ENCODE data around the gene AGBL5.

The AGBL5 gene

GRCh38 chr2:27050996-27051901, at the start of gene AGBL5:
Gene AGBL5, plus strand, starts transcription at chr2:27051668. Its CDS starts 1,291 bp downstream, at chr2:27052959.
- DNase-seq: peak; percentile 93 to 96

GRCh38 chr2:27001950-27002349, 49.5 kb upstream of the AGBL5 start:
- no peak for DNase-seq

DNA sequence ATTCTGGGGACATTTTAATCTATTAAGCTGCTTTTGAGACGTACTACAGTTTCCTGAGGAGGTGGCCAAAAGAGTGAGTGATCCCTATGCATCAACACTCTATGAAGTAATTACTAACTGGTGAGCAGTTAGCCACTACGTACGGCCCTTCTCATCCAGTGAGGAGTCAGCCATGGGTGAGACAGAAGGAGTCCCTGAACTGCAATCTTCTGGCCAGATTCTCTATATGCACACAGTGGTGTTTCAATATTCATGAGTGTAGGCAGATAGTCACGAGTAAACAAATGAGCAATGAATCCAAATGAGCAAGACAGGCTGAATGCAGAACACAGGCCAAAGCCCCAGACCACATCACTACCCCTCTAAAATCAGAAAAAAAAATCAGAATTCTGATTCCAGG, 48.5 kb upstream of the AGBL5 start:
- no peak for DNase-seq

DNA sequence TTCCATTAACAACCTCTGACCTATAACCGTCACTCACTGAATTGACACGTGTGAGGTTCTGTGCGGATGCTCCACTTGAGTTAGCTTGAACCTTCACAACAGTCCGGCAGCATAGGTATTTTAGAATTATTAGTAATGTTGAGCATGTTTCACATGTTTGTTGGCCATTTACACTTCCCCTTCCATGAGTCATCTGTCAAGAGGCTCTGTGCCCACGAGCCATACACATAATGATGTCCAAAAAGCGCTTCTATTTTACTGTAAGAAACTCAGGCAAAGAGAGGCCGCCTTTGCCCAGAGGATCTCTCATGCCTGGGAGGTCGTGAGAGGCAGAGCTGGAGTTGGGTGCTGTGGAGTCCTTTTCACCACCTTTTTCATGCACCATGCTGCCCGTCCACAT, 47.6 kb upstream of the AGBL5 start:
- no peak for DNase-seq

- DNase-seq: no peak
These were observed 44.7 kb upstream of the AGBL5 start for GRCh38 chr2:27006602-27007415.

DNA sequence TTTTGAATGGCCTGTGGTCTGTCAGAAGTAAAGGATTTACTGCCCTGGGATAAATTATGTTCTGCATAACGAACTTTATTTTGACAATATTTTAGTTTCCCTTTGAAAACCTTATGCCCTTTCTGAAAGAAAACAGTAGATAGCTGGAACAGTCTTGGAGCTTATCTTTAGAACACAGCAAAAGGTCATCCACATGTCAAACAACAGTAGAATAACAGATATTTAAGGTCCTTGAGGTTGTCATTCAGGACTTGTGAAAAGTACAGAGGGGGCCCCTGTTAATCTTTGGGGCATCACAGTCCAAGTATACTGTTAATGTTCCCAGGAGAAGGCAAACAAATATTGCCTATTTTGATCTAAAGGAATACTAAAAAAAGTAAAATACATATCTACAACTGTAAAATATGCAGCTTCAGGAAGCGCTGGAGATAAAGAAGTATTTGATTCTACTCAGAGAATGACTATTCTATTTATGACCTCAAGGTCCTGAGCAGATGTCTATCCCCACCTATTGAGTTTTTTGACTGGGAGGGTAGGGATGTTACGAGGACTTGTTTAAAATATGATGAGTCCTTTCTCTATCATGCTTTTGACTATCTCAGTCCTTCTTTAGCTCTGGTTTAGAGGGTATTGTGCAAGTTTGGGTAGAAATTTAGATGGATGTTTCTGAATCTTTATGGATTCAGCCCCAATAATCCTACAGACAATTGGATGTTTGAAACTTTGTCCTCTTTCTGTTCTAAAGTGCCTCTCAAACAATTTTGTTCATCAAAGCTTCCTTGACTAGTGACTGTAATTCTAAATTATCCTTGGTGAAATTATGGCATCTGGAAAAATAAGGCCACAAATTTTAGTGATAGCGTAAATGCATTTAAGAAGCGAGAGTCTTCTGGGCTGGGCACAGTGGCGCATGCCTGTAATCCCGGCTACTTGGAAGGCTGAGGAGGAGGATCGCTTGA, 43.8 kb upstream of the AGBL5 start:
- DNase-seq: no peak

GRCh38 chr2:27008678-27009077, 42.8 kb upstream of the AGBL5 start:
- DNase-seq: no peak

GRCh38 chr2:27009083-27009482, 42.4 kb upstream of the AGBL5 start:
- no peak for DNase-seq

- no peak for DNase-seq
These were observed 41.8 kb upstream of the AGBL5 start for GRCh38 chr2:27009716-27010115.

DNA sequence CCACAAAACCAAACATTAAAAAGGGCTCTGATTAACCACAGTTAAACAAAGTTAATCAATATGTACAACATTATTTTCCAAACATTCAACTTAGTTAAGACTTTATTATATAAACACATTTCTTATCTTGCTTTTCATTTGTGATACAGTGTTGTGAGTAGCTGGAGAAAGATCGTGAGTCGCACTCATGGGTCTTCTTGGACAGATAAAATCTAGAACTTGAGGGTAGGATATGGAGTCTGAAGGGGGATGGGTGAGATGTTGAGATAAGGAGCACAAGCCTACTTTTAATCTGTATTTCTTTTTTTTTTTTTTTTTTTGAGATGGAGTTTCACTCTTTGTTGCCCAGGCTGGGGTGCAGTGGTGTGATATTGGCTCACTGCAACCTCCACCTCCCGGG, 41.3 kb upstream of the AGBL5 start:
- DNase-seq: no peak

DNA sequence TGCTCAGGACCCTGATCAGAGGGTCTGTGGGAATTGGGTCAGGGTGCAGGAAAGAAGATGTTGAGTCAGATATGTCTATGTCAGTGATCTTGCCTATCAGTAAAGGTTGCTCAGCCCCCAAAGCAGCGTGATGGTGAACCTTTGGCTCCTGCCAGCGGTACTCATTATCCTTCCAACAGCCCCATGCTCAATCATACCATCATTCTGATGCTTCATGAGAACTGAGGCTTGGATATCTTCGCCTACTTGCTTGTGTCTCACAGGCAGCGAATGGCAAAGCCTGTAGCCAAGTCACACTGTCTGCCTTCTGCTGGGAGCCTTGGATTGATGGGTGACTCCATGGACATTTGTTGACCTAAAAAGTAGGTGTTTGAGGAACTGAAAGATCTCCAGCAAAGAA, 37.7 kb upstream of the AGBL5 start:
- no peak for DNase-seq

DNA sequence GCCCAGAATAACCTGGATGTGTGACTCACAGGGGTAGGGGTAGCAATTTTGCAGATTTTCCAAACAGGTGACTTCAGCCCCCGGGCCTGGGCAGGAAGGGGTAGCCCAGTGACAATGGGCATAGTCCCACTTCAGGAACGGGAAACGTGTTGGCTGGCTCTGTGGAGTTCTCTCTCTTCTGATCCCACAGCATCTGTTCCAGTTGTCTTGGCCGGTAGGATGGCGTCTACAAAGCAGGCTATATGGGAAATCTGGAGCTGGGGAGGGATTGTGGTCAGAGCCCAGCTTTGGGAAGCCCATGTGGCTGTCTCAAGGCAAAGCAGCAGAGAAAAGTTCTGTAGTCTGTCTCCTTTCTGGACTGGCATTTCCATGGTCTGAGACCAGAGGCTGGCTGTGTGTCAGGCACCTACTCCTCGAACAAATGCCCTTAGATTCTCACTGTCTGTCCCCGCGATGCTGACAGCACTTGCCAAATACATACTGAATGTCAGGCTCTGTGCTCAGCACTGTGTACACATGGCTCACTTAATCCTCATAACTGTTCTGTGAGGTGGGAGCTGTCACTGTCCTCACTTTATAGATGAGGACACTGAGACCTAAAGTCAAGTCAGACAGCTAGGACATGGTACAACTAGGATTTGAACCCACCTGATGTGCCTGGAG, 36.6 kb upstream of the AGBL5 start:
- DNase-seq: no peak

- DNase-seq: peak; percentile 88 to 90
These were observed 34.6 kb upstream of the AGBL5 start for GRCh38 chr2:27016801-27017325.

GRCh38 chr2:27018142-27018541, 33.3 kb upstream of the AGBL5 start:
- no peak for DNase-seq

GRCh38 chr2:27019459-27019858, 32.0 kb upstream of the AGBL5 start:
- DNase-seq: no peak

DNA sequence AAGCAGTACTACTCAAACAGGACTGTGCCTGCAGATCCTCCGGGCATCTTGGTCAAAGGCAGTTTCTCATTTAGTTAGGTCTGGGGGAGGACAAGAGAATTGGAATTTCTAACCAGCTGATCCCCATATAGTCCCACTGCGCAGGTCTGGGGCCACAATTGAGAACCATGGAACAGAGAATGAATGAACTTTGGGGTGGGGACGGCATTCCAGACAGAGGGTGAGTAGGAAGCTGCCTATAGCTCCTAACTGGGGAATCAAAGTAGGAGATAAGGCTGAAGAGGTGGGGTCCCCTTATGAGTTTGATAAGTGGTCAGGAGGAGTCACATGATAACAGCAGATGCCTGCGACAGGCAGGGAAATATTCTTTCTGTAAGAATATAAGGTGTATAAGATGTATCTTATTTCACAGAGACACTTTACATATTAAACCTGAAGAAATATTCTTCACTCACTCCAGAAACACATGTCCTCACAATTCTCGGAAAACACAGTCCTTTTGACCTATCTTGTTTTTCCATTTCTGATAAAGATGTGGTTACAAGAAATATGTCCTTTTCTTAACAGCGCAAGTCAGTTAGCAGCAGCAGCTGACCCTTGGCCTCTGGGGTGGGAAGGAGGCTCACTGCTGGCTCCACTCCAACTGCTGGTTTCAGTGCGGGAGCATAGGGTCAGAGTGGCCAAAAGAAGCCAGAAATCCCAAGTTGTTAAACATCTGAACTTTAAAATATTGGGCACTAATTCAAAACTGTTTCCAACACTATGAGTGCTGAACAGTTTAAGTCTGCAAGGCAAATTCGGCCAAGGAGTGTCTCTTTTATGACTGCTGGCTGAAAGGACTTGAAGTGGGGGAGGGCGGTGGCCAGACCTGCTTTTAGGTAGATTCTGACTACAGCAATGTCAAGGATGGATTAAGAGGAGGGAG, 31.3 kb upstream of the AGBL5 start:
- no peak for DNase-seq

- no peak for DNase-seq
These were observed 30.0 kb upstream of the AGBL5 start for GRCh38 chr2:27021253-27022049.

GRCh38 chr2:27023740-27024139, 27.7 kb upstream of the AGBL5 start:
- DNase-seq: no peak

GRCh38 chr2:27024188-27024587, 27.3 kb upstream of the AGBL5 start:
- no peak for DNase-seq

DNA sequence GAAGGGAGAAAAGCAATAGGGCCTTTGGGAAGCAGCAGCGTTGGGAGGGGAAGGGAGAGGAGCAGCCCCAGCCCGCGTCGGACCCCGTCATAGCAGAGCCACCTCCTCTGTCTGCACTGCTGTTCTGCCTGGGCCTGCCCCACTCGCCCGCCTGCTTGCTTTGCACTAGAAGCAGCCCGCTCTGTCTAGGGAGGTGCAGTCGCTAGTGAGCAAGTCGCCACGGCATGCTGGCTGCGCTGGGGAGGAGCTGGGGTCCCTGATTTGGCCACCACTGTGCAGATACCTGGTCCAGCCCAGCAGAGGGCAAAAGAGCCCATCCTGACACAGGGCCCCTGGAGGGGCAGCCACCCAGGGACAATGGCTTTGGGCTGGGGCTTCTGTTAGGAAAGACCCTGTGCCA, 26.7 kb upstream of the AGBL5 start:
- DNase-seq: no peak
